ENCODE data around the gene OPALIN.

Gene OPALIN

GRCh38 chr10:96305019-96305418 is 53.8 kb downstream of the OPALIN start:
- no peak for DNase-seq (ENCODE audit: extremely low read depth in 1 of 2, low read depth in 1 of 2)

GRCh38 chr10:96304230-96304629 is 54.6 kb downstream of the OPALIN start, which contains the start of gene DNTT:
DNTT (plus strand) TSS chr10:96304434; CDS start chr10:96304498, 64 bp downstream.
- no peak for DNase-seq (ENCODE audit: extremely low read depth in 1 of 2, low read depth in 1 of 2)

- no peak for DNase-seq (ENCODE audit: extremely low read depth in 1 of 2, low read depth in 1 of 2)
Observed at GRCh38 chr10:96301616-96302015, 57.2 kb downstream of the OPALIN start.

- no peak for DNase-seq (ENCODE audit: extremely low read depth in 1 of 2, low read depth in 1 of 2)
Observed at GRCh38 chr10:96299383-96299782, 59.4 kb downstream of the OPALIN start.

- DNase-seq (ENCODE audit: extremely low read depth in 1 of 2, low read depth in 1 of 2), result no peak
Observed at GRCh38 chr10:96298362-96298761, 60.4 kb downstream of the OPALIN start.

GRCh38 chr10:96297486-96297885 is 61.3 kb downstream of the OPALIN start:
- DNase-seq (ENCODE audit: extremely low read depth in 1 of 2, low read depth in 1 of 2), result no peak

GRCh38 chr10:96295475-96295874 is 63.3 kb downstream of the OPALIN start:
- no peak for DNase-seq (ENCODE audit: extremely low read depth in 1 of 2, low read depth in 1 of 2)

All from activated CD8-positive, alpha-beta memory T cell treated with anti-CD3 and anti-CD28 coated beads for 1 hour (primary cell).